Measurements from ENCODE around the gene ARL8A.
"Not testable (repeated sequence)": the region's sequence is repeated elsewhere in the genome, so short reads cannot be mapped to it uniquely, and the experiment has no call there.

ARL8A gene

GRCh38 chr1:202144402-202145067 lies at the start of gene ARL8A:
Gene ARL8A, minus strand, starts transcription at chr1:202144737. Its CDS starts 165 bp downstream, at chr1:202144572.
- Mint-ChIP-seq H3K27me3 (ENCODE audit: low read depth) (no peaks in the 10 kb centered on the region), H3K36me3 (ENCODE audit: low read depth) (peaks cover 25% of the 10 kb centered on the region), H3K9me3 (no peaks in the 10 kb centered on the region), H3K27ac (peak within 1 kb of the TSS; percentile 89), H3K4me1 (ENCODE audit: low read depth) (peaks cover 28% of the 10 kb centered on the region), H3K4me3 (peak within 1 kb of the TSS; percentile 91)
- peak; percentile 71 for DNase-seq (ENCODE audit: low spot score)

GRCh38 chr1:202194328-202194648 lies 49.8 kb upstream of the ARL8A start:
- Mint-ChIP-seq H3K36me3 (ENCODE audit: low read depth) (no peaks in the 10 kb centered on the region), H3K27ac (no peak overlapping the region), H3K9me3 (no peaks in the 10 kb centered on the region), H3K4me1 (ENCODE audit: low read depth) (peaks cover 2% of the 10 kb centered on the region), H3K4me3 (no peak overlapping the region), H3K27me3 (ENCODE audit: low read depth) (peaks cover 49% of the 10 kb centered on the region)
- no peak for DNase-seq (ENCODE audit: low spot score)

- no peak within 1 kb of the TSS for H3K4me3 Mint-ChIP-seq
- H3K36me3 Mint-ChIP-seq (ENCODE audit: low read depth) = no peaks in the 10 kb centered on the region
- DNase-seq (ENCODE audit: low spot score) = no peak
- peaks cover 46% of the 10 kb centered on the region for H3K27me3 Mint-ChIP-seq (ENCODE audit: low read depth)
- H3K27ac Mint-ChIP-seq = no peak within 1 kb of the TSS
- no peaks in the 10 kb centered on the region for H3K9me3 Mint-ChIP-seq
- H3K4me1 Mint-ChIP-seq (ENCODE audit: low read depth) = peaks cover 2% of the 10 kb centered on the region
Measured at GRCh38 chr1:202193614-202194327, 49.2 kb upstream of the ARL8A start, which contains the start of gene LGR6. Gene LGR6, plus strand, starts transcription at chr1:202193799. Its CDS starts 191 bp downstream, at chr1:202193990.

- no peak overlapping the region for H3K4me3 Mint-ChIP-seq
- DNase-seq (ENCODE audit: low spot score) = peak; percentile 29
- H3K27ac Mint-ChIP-seq = no peak overlapping the region
Measured at GRCh38 chr1:202192770-202193613, 48.5 kb upstream of the ARL8A start.

GRCh38 chr1:202191391-202191790 lies 46.9 kb upstream of the ARL8A start:
- not testable (repeated sequence) for DNase-seq (ENCODE audit: low spot score); H3K27ac Mint-ChIP-seq; H3K36me3 Mint-ChIP-seq (ENCODE audit: low read depth); H3K4me1 Mint-ChIP-seq (ENCODE audit: low read depth); H3K9me3 Mint-ChIP-seq; H3K4me3 Mint-ChIP-seq
- peaks cover 30% of the 10 kb centered on the region for H3K27me3 Mint-ChIP-seq (ENCODE audit: low read depth)

More at GRCh38 chr1:202192770-202193613, 48.5 kb upstream of the ARL8A start:
- H3K27me3 Mint-ChIP-seq (ENCODE audit: low read depth) = peaks cover 41% of the 10 kb centered on the region
- no peaks in the 10 kb centered on the region for H3K36me3 Mint-ChIP-seq (ENCODE audit: low read depth)
- H3K4me1 Mint-ChIP-seq (ENCODE audit: low read depth) = no peaks in the 10 kb centered on the region
- H3K9me3 Mint-ChIP-seq = no peaks in the 10 kb centered on the region

GRCh38 chr1:202189918-202190715 lies 45.6 kb upstream of the ARL8A start:
- Mint-ChIP-seq H3K27me3 (ENCODE audit: low read depth) (peaks cover 18% of the 10 kb centered on the region), H3K36me3 (ENCODE audit: low read depth) (no peaks in the 10 kb centered on the region), H3K4me1 (ENCODE audit: low read depth) (no peaks in the 10 kb centered on the region), H3K9me3 (no peaks in the 10 kb centered on the region), H3K27ac (no peak overlapping the region), H3K4me3 (no peak overlapping the region)
- no peak for DNase-seq (ENCODE audit: low spot score)

GRCh38 chr1:202189001-202189790 lies 44.7 kb upstream of the ARL8A start:
- peak; percentile 62 for DNase-seq (ENCODE audit: low spot score)
- H3K4me1 Mint-ChIP-seq (ENCODE audit: low read depth) = peaks cover 7% of the 10 kb centered on the region
- no peak overlapping the region for H3K4me3 Mint-ChIP-seq
- H3K36me3 Mint-ChIP-seq (ENCODE audit: low read depth) = no peaks in the 10 kb centered on the region
- H3K27me3 Mint-ChIP-seq (ENCODE audit: low read depth) = peaks cover 10% of the 10 kb centered on the region
- H3K27ac Mint-ChIP-seq = no peak overlapping the region
- H3K9me3 Mint-ChIP-seq = no peaks in the 10 kb centered on the region

GRCh38 chr1:202187697-202188407 lies 43.3 kb upstream of the ARL8A start:
- Mint-ChIP-seq H3K4me3 (no peak overlapping the region), H3K27me3 (ENCODE audit: low read depth) (peaks cover 3% of the 10 kb centered on the region), H3K9me3 (no peaks in the 10 kb centered on the region), H3K4me1 (ENCODE audit: low read depth) (peaks cover 10% of the 10 kb centered on the region), H3K27ac (no peak overlapping the region), H3K36me3 (ENCODE audit: low read depth) (no peaks in the 10 kb centered on the region)
- DNase-seq (ENCODE audit: low spot score) = no peak

- Mint-ChIP-seq H3K27ac (no peak overlapping the region), H3K27me3 (ENCODE audit: low read depth) (no peaks in the 10 kb centered on the region), H3K4me1 (ENCODE audit: low read depth) (peaks cover 10% of the 10 kb centered on the region), H3K36me3 (ENCODE audit: low read depth) (no peaks in the 10 kb centered on the region), H3K4me3 (no peak overlapping the region), H3K9me3 (no peaks in the 10 kb centered on the region)
- no peak for DNase-seq (ENCODE audit: low spot score)
Measured at GRCh38 chr1:202187041-202187671, 42.6 kb upstream of the ARL8A start.

- H3K9me3 Mint-ChIP-seq = no peaks in the 10 kb centered on the region
- no peak for DNase-seq (ENCODE audit: low spot score)
- H3K36me3 Mint-ChIP-seq (ENCODE audit: low read depth) = no peaks in the 10 kb centered on the region
- H3K4me1 Mint-ChIP-seq (ENCODE audit: low read depth) = peaks cover 10% of the 10 kb centered on the region
- H3K4me3 Mint-ChIP-seq = no peak overlapping the region
- no peaks in the 10 kb centered on the region for H3K27me3 Mint-ChIP-seq (ENCODE audit: low read depth)
- no peak overlapping the region for H3K27ac Mint-ChIP-seq
Measured at GRCh38 chr1:202186327-202186726, 41.8 kb upstream of the ARL8A start.

GRCh38 chr1:202184750-202185460 lies 40.4 kb upstream of the ARL8A start:
- Mint-ChIP-seq H3K27me3 (ENCODE audit: low read depth) (no peaks in the 10 kb centered on the region), H3K4me3 (no peak overlapping the region), H3K27ac (no peak overlapping the region), H3K9me3 (no peaks in the 10 kb centered on the region), H3K36me3 (ENCODE audit: low read depth) (no peaks in the 10 kb centered on the region), H3K4me1 (ENCODE audit: low read depth) (peaks cover 10% of the 10 kb centered on the region)
- DNase-seq (ENCODE audit: low spot score) = peak; percentile 68

All from T-helper 2 cell treated with Interferon-gamma antibody and Interleukin-4, amounts not matched to agents 5 μg/mL and 100 μg/mL, for 36 hours (primary cell).